ENCODE data around the gene DUSP12.

DUSP12 gene

GRCh38 chr1:161731241-161731640 is 18.3 kb upstream of the DUSP12 start:
- H3K27ac ChIP-seq (ENCODE audit: low read depth, low read length) = peak overlapping the region; percentile 57
- H3K4me3 ChIP-seq (ENCODE audit: low read length) = no peak overlapping the region
- no peak overlapping the region for H2AK5ac ChIP-seq (ENCODE audit: low read length)
- H3K4me1 ChIP-seq (ENCODE audit: control insufficient read depth, low read depth, low read length) = peaks cover 9% of the 10 kb centered on the region
- H3K4ac ChIP-seq (ENCODE audit: low read depth, low read length) = no peak overlapping the region
- DNase-seq = peak; percentile 59
- H3K56ac ChIP-seq (ENCODE audit: low read length) = no peak overlapping the region
- no peaks in the 10 kb centered on the region for H3K36me3 ChIP-seq (ENCODE audit: control insufficient read depth, insufficient read depth, low read length)
- H3K79me1 ChIP-seq (ENCODE audit: low read length) = no peaks in the 10 kb centered on the region
- no peak overlapping the region for H4K8ac ChIP-seq (ENCODE audit: low read depth, low read length)
- H2BK120ac ChIP-seq (ENCODE audit: low read depth, low read length) = no peak overlapping the region
- WGBS (ENCODE audit: extremely low coverage, insufficient coverage, low lambda C conversion rate) = no CpG with 5 or more reads among the region's 6 CpGs
- no peak overlapping the region for H4K5ac ChIP-seq (ENCODE audit: low read length)
- no peak overlapping the region for H3K9ac ChIP-seq (ENCODE audit: low read length)
- H3K79me2 ChIP-seq (ENCODE audit: control insufficient read depth, insufficient read depth, low read length) = no peaks in the 10 kb centered on the region
- no peak overlapping the region for H3K23ac ChIP-seq (ENCODE audit: low read length)
- H3K4me2 ChIP-seq (ENCODE audit: low read length) = no peak overlapping the region
- no peak overlapping the region for H2BK15ac ChIP-seq (replicated peaks; ENCODE audit: low read depth)
- H3K27me3 ChIP-seq (ENCODE audit: insufficient read depth, low read length, poor library complexity) = no peaks in the 10 kb centered on the region
- H2BK5ac ChIP-seq (ENCODE audit: low read length) = no peak overlapping the region
- no peak overlapping the region for H3K18ac ChIP-seq (ENCODE audit: low read length)

- Histone ChIP-seq H2BK15ac (replicated peaks; ENCODE audit: low read depth) (no peak overlapping the region), H3K18ac (ENCODE audit: low read length) (no peak overlapping the region), H3K4ac (ENCODE audit: low read depth, low read length) (no peak overlapping the region), H3K79me2 (ENCODE audit: control insufficient read depth, insufficient read depth, low read length) (no peaks in the 10 kb centered on the region), H3K4me2 (ENCODE audit: low read length) (no peak overlapping the region), H3K56ac (ENCODE audit: low read length) (no peak overlapping the region), H3K23ac (ENCODE audit: low read length) (no peak overlapping the region), H3K79me1 (ENCODE audit: low read length) (no peaks in the 10 kb centered on the region), H3K27me3 (ENCODE audit: insufficient read depth, low read length, poor library complexity) (no peaks in the 10 kb centered on the region), H2BK120ac (ENCODE audit: low read depth, low read length) (no peak overlapping the region), H2BK5ac (ENCODE audit: low read length) (no peak overlapping the region), H4K8ac (ENCODE audit: low read depth, low read length) (no peak overlapping the region), H3K4me3 (ENCODE audit: low read length) (no peak overlapping the region), H2AK5ac (ENCODE audit: low read length) (no peak overlapping the region), H3K4me1 (ENCODE audit: control insufficient read depth, low read depth, low read length) (peaks cover 9% of the 10 kb centered on the region), H3K27ac (ENCODE audit: low read depth, low read length) (peak overlapping the region; percentile 57), H3K9ac (ENCODE audit: low read length) (no peak overlapping the region), H4K5ac (ENCODE audit: low read length) (no peak overlapping the region), H3K36me3 (ENCODE audit: control insufficient read depth, insufficient read depth, low read length) (no peaks in the 10 kb centered on the region)
- DNase-seq = peak; percentile 54
- WGBS (ENCODE audit: extremely low coverage, insufficient coverage, low lambda C conversion rate) = no CpG with 5 or more reads among the region's 5 CpGs
Observed at GRCh38 chr1:161731981-161732718, 17.4 kb upstream of the DUSP12 start.

- no peak overlapping the region for H4K5ac ChIP-seq (ENCODE audit: low read length)
- H2BK120ac ChIP-seq (ENCODE audit: low read depth, low read length) = no peak overlapping the region
- H3K79me1 ChIP-seq (ENCODE audit: low read length) = no peaks in the 10 kb centered on the region
- H3K27me3 ChIP-seq (ENCODE audit: insufficient read depth, low read length, poor library complexity) = no peaks in the 10 kb centered on the region
- no CpG with 5 or more reads among the region's 1 CpG for WGBS (ENCODE audit: extremely low coverage, insufficient coverage, low lambda C conversion rate)
- no peak overlapping the region for H3K56ac ChIP-seq (ENCODE audit: low read length)
- no peak overlapping the region for H4K8ac ChIP-seq (ENCODE audit: low read depth, low read length)
- H3K36me3 ChIP-seq (ENCODE audit: control insufficient read depth, insufficient read depth, low read length) = no peaks in the 10 kb centered on the region
- no peak overlapping the region for H3K4me2 ChIP-seq (ENCODE audit: low read length)
- no peaks in the 10 kb centered on the region for H3K79me2 ChIP-seq (ENCODE audit: control insufficient read depth, insufficient read depth, low read length)
- H2BK15ac ChIP-seq (replicated peaks; ENCODE audit: low read depth) = no peak overlapping the region
- no peak overlapping the region for H2AK5ac ChIP-seq (ENCODE audit: low read length)
- H3K4me1 ChIP-seq (ENCODE audit: control insufficient read depth, low read depth, low read length) = peaks cover 9% of the 10 kb centered on the region
- no peak overlapping the region for H3K23ac ChIP-seq (ENCODE audit: low read length)
- no peak for DNase-seq
- no peak overlapping the region for H3K4me3 ChIP-seq (ENCODE audit: low read length)
- H3K9ac ChIP-seq (ENCODE audit: low read length) = no peak overlapping the region
- no peak overlapping the region for H2BK5ac ChIP-seq (ENCODE audit: low read length)
- no peak overlapping the region for H3K18ac ChIP-seq (ENCODE audit: low read length)
- H3K4ac ChIP-seq (ENCODE audit: low read depth, low read length) = no peak overlapping the region
- no peak overlapping the region for H3K27ac ChIP-seq (ENCODE audit: low read depth, low read length)
Observed at GRCh38 chr1:161733526-161733925, 16.1 kb upstream of the DUSP12 start.

GRCh38 chr1:161735837-161736236 is 13.7 kb upstream of the DUSP12 start:
- H3K79me1 ChIP-seq (ENCODE audit: low read length) = no peaks in the 10 kb centered on the region
- H3K79me2 ChIP-seq (ENCODE audit: control insufficient read depth, insufficient read depth, low read length) = no peaks in the 10 kb centered on the region
- no peak overlapping the region for H2BK120ac ChIP-seq (ENCODE audit: low read depth, low read length)
- H4K8ac ChIP-seq (ENCODE audit: low read depth, low read length) = no peak overlapping the region
- no peak overlapping the region for H2BK5ac ChIP-seq (ENCODE audit: low read length)
- no CpG with 5 or more reads among the region's 3 CpGs for WGBS (ENCODE audit: extremely low coverage, insufficient coverage, low lambda C conversion rate)
- H3K4me3 ChIP-seq (ENCODE audit: low read length) = no peak overlapping the region
- H3K4ac ChIP-seq (ENCODE audit: low read depth, low read length) = no peak overlapping the region
- H3K18ac ChIP-seq (ENCODE audit: low read length) = no peak overlapping the region
- no peak overlapping the region for H3K23ac ChIP-seq (ENCODE audit: low read length)
- no peak overlapping the region for H3K9ac ChIP-seq (ENCODE audit: low read length)
- H3K27me3 ChIP-seq (ENCODE audit: insufficient read depth, low read length, poor library complexity) = no peaks in the 10 kb centered on the region
- no peak overlapping the region for H3K4me2 ChIP-seq (ENCODE audit: low read length)
- no peak overlapping the region for H3K27ac ChIP-seq (ENCODE audit: low read depth, low read length)
- H2AK5ac ChIP-seq (ENCODE audit: low read length) = no peak overlapping the region
- no peak overlapping the region for H4K5ac ChIP-seq (ENCODE audit: low read length)
- no peaks in the 10 kb centered on the region for H3K36me3 ChIP-seq (ENCODE audit: control insufficient read depth, insufficient read depth, low read length)
- H2BK15ac ChIP-seq (replicated peaks; ENCODE audit: low read depth) = no peak overlapping the region
- DNase-seq = no peak
- H3K56ac ChIP-seq (ENCODE audit: low read length) = no peak overlapping the region
- peaks cover 4% of the 10 kb centered on the region for H3K4me1 ChIP-seq (ENCODE audit: control insufficient read depth, low read depth, low read length)

GRCh38 chr1:161736335-161736969 is 13.1 kb upstream of the DUSP12 start:
- Histone ChIP-seq H4K5ac (ENCODE audit: low read length) (no peak overlapping the region), H2BK120ac (ENCODE audit: low read depth, low read length) (no peak overlapping the region), H3K79me1 (ENCODE audit: low read length) (no peaks in the 10 kb centered on the region), H3K4me2 (ENCODE audit: low read length) (no peak overlapping the region), H2BK15ac (replicated peaks; ENCODE audit: low read depth) (no peak overlapping the region), H3K4me1 (ENCODE audit: control insufficient read depth, low read depth, low read length) (peaks cover 3% of the 10 kb centered on the region), H3K79me2 (ENCODE audit: control insufficient read depth, insufficient read depth, low read length) (no peaks in the 10 kb centered on the region), H3K9ac (ENCODE audit: low read length) (no peak overlapping the region), H3K56ac (ENCODE audit: low read length) (no peak overlapping the region), H4K8ac (ENCODE audit: low read depth, low read length) (no peak overlapping the region), H3K27ac (ENCODE audit: low read depth, low read length) (no peak overlapping the region), H3K27me3 (ENCODE audit: insufficient read depth, low read length, poor library complexity) (no peaks in the 10 kb centered on the region), H3K36me3 (ENCODE audit: control insufficient read depth, insufficient read depth, low read length) (no peaks in the 10 kb centered on the region), H2AK5ac (ENCODE audit: low read length) (no peak overlapping the region), H3K18ac (ENCODE audit: low read length) (no peak overlapping the region), H3K4ac (ENCODE audit: low read depth, low read length) (no peak overlapping the region), H3K4me3 (ENCODE audit: low read length) (no peak overlapping the region), H2BK5ac (ENCODE audit: low read length) (no peak overlapping the region), H3K23ac (ENCODE audit: low read length) (no peak overlapping the region)
- DNase-seq = peak; percentile 50
- no CpG with 5 or more reads among the region's 4 CpGs for WGBS (ENCODE audit: extremely low coverage, insufficient coverage, low lambda C conversion rate)

Data from mesendoderm (in vitro differentiated cells).